HTERT RPE-1 (cell line): ENCODE data around the gene AGXT.

Source experiments
- in situ Hi-C: fragments of 300-500 bp; cut with MboI; formaldehyde crosslinking; loops from 4 replicates; pipeline ENCODE4 v1.14.3; 2020; ENCODE audit warnings: low sequenced_read_pairs

AGXT gene

GRCh38 chr2:240896871-240897692 lies 28.5 kb downstream of the AGXT start:
- in situ Hi-C loops: no loop called here

GRCh38 chr2:240898108-240898730 lies 29.6 kb downstream of the AGXT start:
- in situ Hi-C loops: no loop called here

- in situ Hi-C loops: no loop called here
Measured at GRCh38 chr2:240898731-240899467, 30.3 kb downstream of the AGXT start.

GRCh38 chr2:240899468-240899865 lies 30.8 kb downstream of the AGXT start:
- in situ Hi-C loops: no loop called here

- in situ Hi-C loops: no loop called here
Measured at GRCh38 chr2:240900141-240900860, 31.7 kb downstream of the AGXT start.

GRCh38 chr2:240901986-240902614 lies 33.5 kb downstream of the AGXT start:
- in situ Hi-C loops: no loop called here

GRCh38 chr2:240902615-240903041 lies 34.0 kb downstream of the AGXT start:
- in situ Hi-C loops: no loop called here

GRCh38 chr2:240903191-240904060 lies 34.8 kb downstream of the AGXT start:
- in situ Hi-C loops: no loop called here

- in situ Hi-C loops: no loop called here
Measured at GRCh38 chr2:240904216-240905175, 35.9 kb downstream of the AGXT start.

- in situ Hi-C loops: no loop called here
Measured at GRCh38 chr2:240905176-240905781, 36.7 kb downstream of the AGXT start.

- in situ Hi-C loops: no loop called here
Measured at GRCh38 chr2:240906141-240906910, 37.7 kb downstream of the AGXT start, which contains the start of gene CROCC2. Gene CROCC2, plus strand, starts transcription at chr2:240906336. Its CDS starts 178 bp downstream, at chr2:240906514.

GRCh38 chr2:240906911-240907590 lies 38.4 kb downstream of the AGXT start:
- in situ Hi-C loops: no loop called here

- in situ Hi-C loops: no loop called here
Measured at GRCh38 chr2:240909216-240909974, 40.8 kb downstream of the AGXT start.

GRCh38 chr2:240911641-240912265 lies 43.1 kb downstream of the AGXT start:
- in situ Hi-C loops: no loop called here
